ENCODE results near the gene GOSR2.
"Not testable (repeated sequence)": the region's sequence is repeated elsewhere in the genome, so short reads cannot be mapped to it uniquely, and the experiment has no call there.

GOSR2 gene

GRCh38 chr17:46953191-46953590, 30.2 kb downstream of the GOSR2 start:
- not testable (repeated sequence) for DNase-seq; H3K4me1 ChIP-seq (ENCODE audit: control insufficient read depth, insufficient read depth, low read length, poor library complexity, severe bottlenecking); H3K27ac ChIP-seq (ENCODE audit: insufficient read depth, low read length, poor library complexity, severe bottlenecking); H3K9me3 ChIP-seq (ENCODE audit: control insufficient read depth, low read length); H3K4me3 ChIP-seq (ENCODE audit: insufficient read depth, low read depth, low read length, poor library complexity, severe bottlenecking); H3K27me3 ChIP-seq (replicated peaks; ENCODE audit: control insufficient read depth, insufficient read depth, low read length, poor library complexity, severe bottlenecking)
- peaks cover 11% of the 10 kb centered on the region for H3K36me3 ChIP-seq (ENCODE audit: control insufficient read depth, insufficient read depth, low read length)

DNA sequence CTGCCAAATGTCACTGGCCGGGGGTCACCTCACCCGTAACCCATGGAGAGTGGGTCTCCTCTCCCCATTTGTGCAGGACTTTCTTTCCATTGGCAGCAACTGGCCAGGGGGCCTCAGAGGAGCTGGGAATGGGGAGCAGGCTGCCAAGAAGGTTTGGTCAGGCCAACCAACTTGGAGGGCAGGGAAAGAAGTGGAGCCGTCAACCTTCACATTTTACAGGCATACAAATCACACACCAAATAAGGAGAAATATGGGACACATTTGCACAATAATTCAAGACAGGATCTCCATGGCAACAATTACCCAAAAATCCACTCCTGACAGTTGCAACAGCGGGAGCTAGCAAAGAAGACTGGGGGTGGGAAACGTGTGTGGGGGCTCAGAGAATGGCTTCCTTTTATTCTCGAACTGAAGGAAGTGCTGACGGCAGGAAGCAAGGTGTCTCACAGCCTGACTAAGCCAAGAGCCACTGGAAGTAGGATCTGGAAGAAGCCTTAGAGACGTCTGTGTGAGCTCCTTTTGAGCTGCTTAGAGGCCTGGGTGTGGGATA, 35.2 kb downstream of the GOSR2 start:
- H3K4me1 ChIP-seq (ENCODE audit: control insufficient read depth, insufficient read depth, low read length, poor library complexity, severe bottlenecking) = no peaks in the 10 kb centered on the region
- H3K27ac ChIP-seq (ENCODE audit: insufficient read depth, low read length, poor library complexity, severe bottlenecking) = no peak overlapping the region
- peaks cover 3% of the 10 kb centered on the region for H3K36me3 ChIP-seq (ENCODE audit: control insufficient read depth, insufficient read depth, low read length)
- no peaks in the 10 kb centered on the region for H3K27me3 ChIP-seq (replicated peaks; ENCODE audit: control insufficient read depth, insufficient read depth, low read length, poor library complexity, severe bottlenecking)
- H3K4me3 ChIP-seq (ENCODE audit: insufficient read depth, low read depth, low read length, poor library complexity, severe bottlenecking) = no peak overlapping the region
- DNase-seq = no peak
- no peaks in the 10 kb centered on the region for H3K9me3 ChIP-seq (ENCODE audit: control insufficient read depth, low read length)

GRCh38 chr17:46960152-46960551, 37.2 kb downstream of the GOSR2 start:
- no peak for DNase-seq
- Histone ChIP-seq H3K27me3 (replicated peaks; ENCODE audit: control insufficient read depth, insufficient read depth, low read length, poor library complexity, severe bottlenecking) (no peaks in the 10 kb centered on the region), H3K36me3 (ENCODE audit: control insufficient read depth, insufficient read depth, low read length) (peaks cover 3% of the 10 kb centered on the region), H3K4me1 (ENCODE audit: control insufficient read depth, insufficient read depth, low read length, poor library complexity, severe bottlenecking) (no peaks in the 10 kb centered on the region), H3K4me3 (ENCODE audit: insufficient read depth, low read depth, low read length, poor library complexity, severe bottlenecking) (no peak overlapping the region), H3K9me3 (ENCODE audit: control insufficient read depth, low read length) (no peaks in the 10 kb centered on the region), H3K27ac (ENCODE audit: insufficient read depth, low read length, poor library complexity, severe bottlenecking) (no peak overlapping the region)

GRCh38 chr17:46962374-46962790, 39.4 kb downstream of the GOSR2 start:
- H3K27me3 ChIP-seq (replicated peaks; ENCODE audit: control insufficient read depth, insufficient read depth, low read length, poor library complexity, severe bottlenecking) = no peaks in the 10 kb centered on the region
- no peak overlapping the region for H3K4me3 ChIP-seq (ENCODE audit: insufficient read depth, low read depth, low read length, poor library complexity, severe bottlenecking)
- H3K9me3 ChIP-seq (ENCODE audit: control insufficient read depth, low read length) = no peaks in the 10 kb centered on the region
- H3K36me3 ChIP-seq (ENCODE audit: control insufficient read depth, insufficient read depth, low read length) = no peaks in the 10 kb centered on the region
- no peak overlapping the region for H3K27ac ChIP-seq (ENCODE audit: insufficient read depth, low read length, poor library complexity, severe bottlenecking)
- no peak for DNase-seq
- H3K4me1 ChIP-seq (ENCODE audit: control insufficient read depth, insufficient read depth, low read length, poor library complexity, severe bottlenecking) = no peaks in the 10 kb centered on the region

DNA sequence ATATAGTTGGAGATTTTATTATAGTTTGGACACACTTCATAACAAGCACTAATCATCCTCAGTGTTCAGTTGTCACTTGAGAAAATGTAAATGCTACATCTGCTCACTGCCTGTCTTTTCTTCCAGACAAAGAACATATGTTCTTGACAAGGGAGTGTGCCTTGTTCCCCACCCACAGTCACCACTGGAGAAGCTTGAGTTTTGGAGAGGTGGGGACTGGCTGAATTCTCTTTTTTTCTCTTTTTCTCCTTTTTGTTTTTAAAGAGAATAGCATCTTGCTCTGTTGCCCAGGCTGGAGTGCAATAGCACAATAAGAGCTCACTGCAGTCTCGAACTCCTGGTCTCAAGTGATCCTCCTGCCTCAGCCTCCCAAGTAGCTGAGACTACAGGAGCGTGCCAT, 40.6 kb downstream of the GOSR2 start:
- Histone ChIP-seq H3K4me1 (ENCODE audit: control insufficient read depth, insufficient read depth, low read length, poor library complexity, severe bottlenecking) (no peaks in the 10 kb centered on the region), H3K27ac (ENCODE audit: insufficient read depth, low read length, poor library complexity, severe bottlenecking) (no peak overlapping the region), H3K27me3 (replicated peaks; ENCODE audit: control insufficient read depth, insufficient read depth, low read length, poor library complexity, severe bottlenecking) (no peaks in the 10 kb centered on the region), H3K9me3 (ENCODE audit: control insufficient read depth, low read length) (no peaks in the 10 kb centered on the region), H3K4me3 (ENCODE audit: insufficient read depth, low read depth, low read length, poor library complexity, severe bottlenecking) (no peak overlapping the region), H3K36me3 (ENCODE audit: control insufficient read depth, insufficient read depth, low read length) (no peaks in the 10 kb centered on the region)
- no peak for DNase-seq

GRCh38 chr17:46964315-46965265, 41.6 kb downstream of the GOSR2 start:
- Histone ChIP-seq H3K4me3 (ENCODE audit: insufficient read depth, low read depth, low read length, poor library complexity, severe bottlenecking) (no peak overlapping the region), H3K4me1 (ENCODE audit: control insufficient read depth, insufficient read depth, low read length, poor library complexity, severe bottlenecking) (no peaks in the 10 kb centered on the region), H3K27me3 (replicated peaks; ENCODE audit: control insufficient read depth, insufficient read depth, low read length, poor library complexity, severe bottlenecking) (no peaks in the 10 kb centered on the region), H3K36me3 (ENCODE audit: control insufficient read depth, insufficient read depth, low read length) (no peaks in the 10 kb centered on the region), H3K27ac (ENCODE audit: insufficient read depth, low read length, poor library complexity, severe bottlenecking) (no peak overlapping the region), H3K9me3 (ENCODE audit: control insufficient read depth, low read length) (no peaks in the 10 kb centered on the region)
- no peak for DNase-seq

DNA sequence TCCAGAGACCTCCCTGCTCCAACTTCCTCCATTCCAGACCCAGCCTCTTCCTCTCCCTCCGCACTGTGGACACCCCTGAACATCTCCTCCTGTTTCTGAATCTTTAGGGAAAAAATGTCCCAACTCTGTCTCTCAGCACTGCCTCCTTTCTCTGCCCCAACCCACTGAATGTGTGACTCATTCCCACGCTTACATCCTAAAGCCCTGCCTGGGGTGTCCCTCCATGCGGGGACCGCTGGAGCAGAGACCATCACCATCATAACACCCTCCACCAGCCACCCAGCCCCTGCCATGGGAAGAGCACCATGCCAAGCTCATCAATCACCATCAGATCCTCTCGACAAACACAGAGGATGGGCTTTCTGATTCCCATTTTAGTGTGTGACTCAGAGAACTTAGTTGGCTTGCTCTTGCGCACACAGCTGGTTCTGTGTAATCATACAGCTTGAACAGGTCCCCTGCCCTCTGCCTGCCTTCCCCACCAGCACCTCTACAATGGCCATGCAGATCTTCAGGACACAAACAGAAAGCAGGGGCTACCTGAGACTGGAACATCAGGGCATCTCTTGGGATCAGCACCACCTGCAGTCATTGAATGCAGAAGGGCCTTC, 45.4 kb downstream of the GOSR2 start:
- no peaks in the 10 kb centered on the region for H3K9me3 ChIP-seq (ENCODE audit: control insufficient read depth, low read length)
- no peaks in the 10 kb centered on the region for H3K27me3 ChIP-seq (replicated peaks; ENCODE audit: control insufficient read depth, insufficient read depth, low read length, poor library complexity, severe bottlenecking)
- no peak for DNase-seq

DNA sequence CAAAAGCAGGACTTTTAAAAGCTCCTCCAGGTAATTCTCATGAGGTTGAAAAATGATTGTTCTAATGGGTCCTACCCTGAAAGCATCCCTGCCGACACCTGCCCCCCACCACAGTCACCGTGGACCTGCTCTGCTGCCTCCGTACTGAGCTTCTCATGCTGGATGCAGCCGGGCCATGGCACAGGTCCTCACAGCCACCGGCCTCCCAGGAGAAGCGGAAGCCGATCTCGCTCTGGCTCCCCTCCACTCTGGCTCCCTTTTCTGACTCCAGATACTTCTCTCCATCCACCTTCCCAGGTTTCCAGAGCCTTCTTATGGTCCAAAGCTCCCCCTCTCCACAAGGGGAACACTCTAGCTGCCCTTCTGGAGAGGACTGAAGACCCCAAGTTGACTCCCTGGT, 45.9 kb downstream of the GOSR2 start:
- no peaks in the 10 kb centered on the region for H3K9me3 ChIP-seq (ENCODE audit: control insufficient read depth, low read length)
- DNase-seq = no peak
- no peaks in the 10 kb centered on the region for H3K27me3 ChIP-seq (replicated peaks; ENCODE audit: control insufficient read depth, insufficient read depth, low read length, poor library complexity, severe bottlenecking)
- no peak overlapping the region for H3K4me3 ChIP-seq (ENCODE audit: insufficient read depth, low read depth, low read length, poor library complexity, severe bottlenecking)
- no peak overlapping the region for H3K27ac ChIP-seq (ENCODE audit: insufficient read depth, low read length, poor library complexity, severe bottlenecking)
- no peaks in the 10 kb centered on the region for H3K36me3 ChIP-seq (ENCODE audit: control insufficient read depth, insufficient read depth, low read length)
- no peaks in the 10 kb centered on the region for H3K4me1 ChIP-seq (ENCODE audit: control insufficient read depth, insufficient read depth, low read length, poor library complexity, severe bottlenecking)

More for the DNA sequence above, 45.4 kb downstream of the GOSR2 start:
- H3K4me3 ChIP-seq (ENCODE audit: insufficient read depth, low read depth, low read length, poor library complexity, severe bottlenecking) = no peak overlapping the region
- no peak overlapping the region for H3K27ac ChIP-seq (ENCODE audit: insufficient read depth, low read length, poor library complexity, severe bottlenecking)
- H3K4me1 ChIP-seq (ENCODE audit: control insufficient read depth, insufficient read depth, low read length, poor library complexity, severe bottlenecking) = no peaks in the 10 kb centered on the region
- H3K36me3 ChIP-seq (ENCODE audit: control insufficient read depth, insufficient read depth, low read length) = no peaks in the 10 kb centered on the region

DNA sequence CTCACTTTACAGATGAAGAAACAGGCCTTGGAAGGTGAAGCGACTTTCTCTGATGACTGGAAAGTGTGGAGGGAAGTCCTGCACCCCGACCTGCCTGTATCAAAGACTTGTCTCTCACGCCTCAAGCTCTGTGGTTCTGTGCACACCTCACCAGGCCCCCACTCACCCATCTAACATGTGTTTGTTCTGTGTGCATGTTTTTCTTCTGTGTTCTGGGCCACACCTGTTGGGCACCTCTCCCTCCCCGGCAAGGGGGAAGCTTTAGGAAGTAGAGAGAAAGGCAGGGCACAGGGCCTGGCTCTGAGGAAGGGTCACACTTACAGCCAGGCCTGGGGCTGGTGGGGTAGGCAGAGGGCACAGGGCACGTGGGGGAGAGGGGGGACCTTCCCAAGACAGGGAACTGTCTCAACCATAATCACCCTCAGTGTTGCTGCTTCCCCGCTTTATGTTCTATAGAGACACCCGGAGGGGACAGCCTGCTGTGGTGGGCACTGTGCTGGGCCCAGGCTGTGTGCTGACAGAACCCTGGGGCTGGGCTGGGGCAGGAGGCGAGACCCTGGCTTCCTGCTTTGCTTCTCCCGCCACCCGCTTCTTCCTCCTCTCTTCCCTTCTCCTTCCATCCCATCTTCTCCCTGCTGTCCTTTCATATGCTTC, 48.8 kb downstream of the GOSR2 start:
- no peak for DNase-seq
- peaks cover 2% of the 10 kb centered on the region for H3K27me3 ChIP-seq (replicated peaks; ENCODE audit: control insufficient read depth, insufficient read depth, low read length, poor library complexity, severe bottlenecking)

More for the DNA sequence above, 48.8 kb downstream of the GOSR2 start:
- H3K36me3 ChIP-seq (ENCODE audit: control insufficient read depth, insufficient read depth, low read length) = no peaks in the 10 kb centered on the region
- H3K4me1 ChIP-seq (ENCODE audit: control insufficient read depth, insufficient read depth, low read length, poor library complexity, severe bottlenecking) = no peaks in the 10 kb centered on the region
- H3K9me3 ChIP-seq (ENCODE audit: control insufficient read depth, low read length) = no peaks in the 10 kb centered on the region
- H3K27ac ChIP-seq (ENCODE audit: insufficient read depth, low read length, poor library complexity, severe bottlenecking) = no peak overlapping the region
- H3K4me3 ChIP-seq (ENCODE audit: insufficient read depth, low read depth, low read length, poor library complexity, severe bottlenecking) = no peak overlapping the region
